ENCODE measurements around the gene MYO10. TPM values are rescaled to one million over a fixed set of nuclear protein-coding genes. Genes with fewer than 3 reads are reported as not detected.

Gene MYO10
- total and polyA plus RNA-seq, 2 of the 8 experiments (the other 6 are each of a cell fraction or from before 2014, with no cell fraction given), result 21.5 to 107 TPM

- no peak for TF ChIP-seq EZH2 (IDR thresholded peaks at IDR 0.05; ENCODE audit: low read depth, low read length, severe bottlenecking)
- no peak for TF ChIP-seq EP300 (IDR thresholded peaks at IDR 0.05; ENCODE audit: borderline replicate concordance in 1 of 2, low read depth in 2 of 2, low read length in 2 of 2)
Measured at GRCh38 chr5:16885635-16886365, 50.3 kb downstream of the MYO10 start (continued).
